RWPE1 (cell line): Measurements from ENCODE around the gene SP8.

Source experiments
- CTCF ChIA-PET: fragments of 350-600 bp; sonication (Branson Sonifier 250); formaldehyde crosslinking; extraction: SDS; loops from one replicate; lab custom pipeline; 2021; lab: Yijun Ruan, JAX
- POLR2A ChIA-PET: fragments of 400-600 bp; formaldehyde crosslinking; extraction: SDS; loops from one replicate; lab custom pipeline; 2020; ENCODE audit warnings: antibody characterized with exemption; ENCODE audit not compliant: low non-redundant PET; lab: Yijun Ruan, JAX
- DNase-seq: peaks from one replicate; pipeline ENCODE4 v3.0.0; 2012; ENCODE audit warnings: low spot score
- H3K27ac ChIP-seq: fragments of 450-650 bp; 2 replicates; pipeline ENCODE4 v1.5.1; 2017
- TF ChIP-seq, protein P1 (sequence below): fragments of 450-650 bp; conservative IDR thresholded peaks from 2 replicates; pipeline ENCODE4 v1.5.1; 2017; ENCODE audit warnings: low read depth, mild to moderate bottlenecking

SP8 gene

DNA sequence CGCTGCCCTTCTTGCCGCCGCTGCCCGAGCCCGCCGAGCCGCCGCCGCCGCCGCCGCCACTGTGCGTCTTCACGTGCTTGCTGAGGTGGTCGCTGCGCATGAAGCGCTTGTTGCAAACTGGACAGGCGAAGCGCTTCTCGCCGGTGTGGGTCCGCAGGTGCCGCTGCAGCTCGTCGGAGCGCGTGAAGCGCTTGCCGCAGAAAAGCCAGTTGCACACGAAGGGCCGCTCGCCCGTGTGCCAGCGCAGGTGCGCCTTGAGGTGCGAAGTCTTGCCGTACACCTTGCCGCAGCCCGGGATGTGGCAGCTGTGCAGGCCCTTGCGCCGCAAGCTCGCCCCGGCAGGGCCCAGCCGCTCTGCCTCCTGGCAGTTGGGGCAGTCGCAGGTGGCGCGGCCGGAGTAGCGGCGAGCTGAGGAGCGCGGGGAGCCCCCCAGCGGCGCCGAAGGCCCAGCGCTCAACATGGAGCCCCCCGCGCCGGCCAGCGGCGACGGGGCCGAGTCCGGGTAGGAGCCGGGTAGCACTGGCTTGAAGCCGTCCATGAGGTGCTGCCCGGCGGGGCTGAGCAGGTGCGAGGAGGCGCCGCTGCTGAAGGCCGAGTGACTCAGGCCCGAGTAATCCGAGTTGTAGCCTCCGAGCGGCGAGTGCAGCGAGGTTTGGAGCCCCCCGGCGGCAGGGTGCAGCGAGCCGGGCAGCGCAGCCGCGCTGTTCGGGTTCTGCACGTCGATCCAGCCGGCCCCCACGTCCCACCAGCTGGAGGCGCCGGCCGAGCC, 2.1 kb downstream of the SP8 start:
- POLR2A ChIA-PET, result no interaction called here
- CTCF ChIA-PET, result interaction anchor here (0.6 to 1.1 kb wide), 4 partner anchors 24 to 351 kb away, joined by 4 read pairs; no protein-coding TSS in a partner anchor
- H3K27ac ChIP-seq, result no peak overlapping the region
- peak; percentile 77 for DNase-seq
- TF ChIP-seq, protein P1, sequence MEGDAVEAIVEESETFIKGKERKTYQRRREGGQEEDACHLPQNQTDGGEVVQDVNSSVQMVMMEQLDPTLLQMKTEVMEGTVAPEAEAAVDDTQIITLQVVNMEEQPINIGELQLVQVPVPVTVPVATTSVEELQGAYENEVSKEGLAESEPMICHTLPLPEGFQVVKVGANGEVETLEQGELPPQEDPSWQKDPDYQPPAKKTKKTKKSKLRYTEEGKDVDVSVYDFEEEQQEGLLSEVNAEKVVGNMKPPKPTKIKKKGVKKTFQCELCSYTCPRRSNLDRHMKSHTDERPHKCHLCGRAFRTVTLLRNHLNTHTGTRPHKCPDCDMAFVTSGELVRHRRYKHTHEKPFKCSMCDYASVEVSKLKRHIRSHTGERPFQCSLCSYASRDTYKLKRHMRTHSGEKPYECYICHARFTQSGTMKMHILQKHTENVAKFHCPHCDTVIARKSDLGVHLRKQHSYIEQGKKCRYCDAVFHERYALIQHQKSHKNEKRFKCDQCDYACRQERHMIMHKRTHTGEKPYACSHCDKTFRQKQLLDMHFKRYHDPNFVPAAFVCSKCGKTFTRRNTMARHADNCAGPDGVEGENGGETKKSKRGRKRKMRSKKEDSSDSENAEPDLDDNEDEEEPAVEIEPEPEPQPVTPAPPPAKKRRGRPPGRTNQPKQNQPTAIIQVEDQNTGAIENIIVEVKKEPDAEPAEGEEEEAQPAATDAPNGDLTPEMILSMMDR, result peak; percentile 30; the same call in 1 of the 2 replicates

DNA sequence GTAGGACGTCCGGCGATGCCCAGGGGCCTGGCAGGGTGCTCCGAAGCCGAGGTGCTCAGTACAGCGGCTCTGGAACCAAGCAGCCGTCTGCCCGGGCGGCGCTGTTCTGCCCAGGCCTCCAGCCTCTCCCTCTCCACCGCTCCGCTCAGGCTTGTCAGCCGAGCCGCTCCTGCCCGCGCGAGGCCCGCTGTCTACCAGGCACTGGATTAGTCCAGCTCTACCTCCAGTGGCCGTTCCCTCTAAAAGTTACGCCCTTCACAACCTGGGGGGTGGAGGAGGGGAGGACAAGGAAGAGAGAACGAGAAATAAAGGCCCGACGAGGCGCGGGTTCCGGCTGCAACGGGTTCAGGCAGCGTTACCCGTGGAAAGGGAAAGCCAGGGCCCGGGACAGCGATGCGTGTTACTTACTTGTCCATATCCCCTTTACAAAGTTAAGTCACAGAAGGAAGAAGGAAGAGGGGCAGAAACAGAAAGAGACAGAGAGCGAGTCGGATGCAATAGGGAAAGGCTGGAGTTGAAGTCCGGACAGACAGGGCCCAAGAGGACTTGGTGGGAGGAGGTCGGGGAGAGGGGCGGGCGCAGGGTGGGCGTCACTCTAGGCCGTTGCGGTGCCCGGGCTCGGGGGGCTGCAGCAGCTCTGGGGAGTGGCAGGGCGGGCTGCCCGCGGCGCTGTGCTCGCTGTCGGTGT, 2.8 kb downstream of the SP8 start:
- ChIA-PET CTCF (interaction anchor here (0.6 to 1.1 kb wide), 3 partner anchors 25 to 662 kb away, joined by 3 to 4 read pairs (median 4); no protein-coding TSS in a partner anchor), POLR2A (no interaction called here)
- H3K27ac ChIP-seq, result no peak overlapping the region
- DNase-seq, result no peak
- TF ChIP-seq, protein P1, result peak; percentile 23

DNA sequence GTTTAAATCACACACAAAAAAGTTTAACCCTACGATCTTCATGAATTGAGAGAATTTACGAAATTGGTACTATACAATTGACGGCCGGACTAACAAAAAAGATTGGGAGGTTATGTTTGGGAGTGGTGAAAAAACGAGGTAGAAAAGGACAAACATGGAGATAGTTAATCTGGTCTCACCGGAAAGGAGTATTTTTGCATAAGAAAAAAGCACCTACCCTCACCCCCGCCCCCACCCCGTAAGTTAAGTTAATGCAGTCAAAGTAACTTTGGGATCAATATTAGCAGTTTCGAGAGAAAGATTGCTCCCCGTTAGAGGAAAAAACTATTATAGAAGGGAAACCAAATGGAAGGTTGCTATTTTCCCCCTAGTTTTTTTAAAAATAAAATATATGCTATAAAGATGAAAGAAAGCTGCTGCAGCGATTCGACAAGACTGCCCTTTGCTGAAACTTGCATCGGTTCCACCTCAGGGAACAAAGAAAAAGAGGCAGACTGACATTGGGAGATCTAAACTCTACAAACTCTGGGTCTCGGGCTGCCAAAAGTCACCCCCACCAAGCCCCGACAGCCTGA, 3.5 kb downstream of the SP8 start:
- CTCF ChIA-PET, result interaction anchor here (0.6 to 0.7 kb wide), 3 partner anchors 55 to 663 kb away, joined by 3 to 4 read pairs (median 3); no protein-coding TSS in a partner anchor
- no peak for DNase-seq
- no peak overlapping the region for H3K27ac ChIP-seq
- TF ChIP-seq, protein P1, result no peak
- POLR2A ChIA-PET, result no interaction called here

- ChIA-PET POLR2A (no interaction called here), CTCF (interaction anchor here (0.6 to 0.8 kb wide), 2 partner anchors 59 to 809 kb away, joined by 3 read pairs; no protein-coding TSS in a partner anchor)
- TF ChIP-seq, protein P1, result no peak
Observed at GRCh38 chr7:20779041-20779440, 7.6 kb downstream of the SP8 start.

GRCh38 chr7:20778063-20778721, 8.5 kb downstream of the SP8 start:
- CTCF ChIA-PET, result interaction anchor here (0.5 to 1.7 kb wide), 10 partner anchors 12 to 1031 kb away, joined by 3 to 10 read pairs (median 4); no protein-coding TSS in a partner anchor

More at GRCh38 chr7:20779041-20779440, 7.6 kb downstream of the SP8 start:
- H3K27ac ChIP-seq, result no peak overlapping the region
- DNase-seq, result no peak

More at GRCh38 chr7:20778063-20778721, 8.5 kb downstream of the SP8 start:
- no peak overlapping the region for H3K27ac ChIP-seq
- DNase-seq, result no peak
- TF ChIP-seq, protein P1, result peak; percentile 82
- POLR2A ChIA-PET, result no interaction called here
